Choroid plexus epithelial cell (primary cell): Measurements from ENCODE around the gene CECR2.

Experiments
- DNase-seq: peaks from one replicate; pipeline ENCODE4 v3.0.0-alpha.2; 2010; ENCODE audit warnings: low read depth
- H3K4me3 ChIP-seq: 2 replicates; pipeline ENCODE4 v1.5.1; 2011; ENCODE audit warnings: low read depth, mild to moderate bottlenecking, control low read depth, low read length, moderate library complexity
- TF ChIP-seq, protein P1 (sequence below): conservative IDR thresholded peaks from 2 replicates; pipeline ENCODE4 v1.5.1; 2011; ENCODE audit warnings: low read depth, mild to moderate bottlenecking, control low read depth, inconsistent platforms, low read length, moderate library complexity

CECR2 gene

GRCh38 chr22:17348464-17349103, 20.7 kb upstream of the CECR2 start:
- DNase-seq: no peak
- TF ChIP-seq, protein P1, sequence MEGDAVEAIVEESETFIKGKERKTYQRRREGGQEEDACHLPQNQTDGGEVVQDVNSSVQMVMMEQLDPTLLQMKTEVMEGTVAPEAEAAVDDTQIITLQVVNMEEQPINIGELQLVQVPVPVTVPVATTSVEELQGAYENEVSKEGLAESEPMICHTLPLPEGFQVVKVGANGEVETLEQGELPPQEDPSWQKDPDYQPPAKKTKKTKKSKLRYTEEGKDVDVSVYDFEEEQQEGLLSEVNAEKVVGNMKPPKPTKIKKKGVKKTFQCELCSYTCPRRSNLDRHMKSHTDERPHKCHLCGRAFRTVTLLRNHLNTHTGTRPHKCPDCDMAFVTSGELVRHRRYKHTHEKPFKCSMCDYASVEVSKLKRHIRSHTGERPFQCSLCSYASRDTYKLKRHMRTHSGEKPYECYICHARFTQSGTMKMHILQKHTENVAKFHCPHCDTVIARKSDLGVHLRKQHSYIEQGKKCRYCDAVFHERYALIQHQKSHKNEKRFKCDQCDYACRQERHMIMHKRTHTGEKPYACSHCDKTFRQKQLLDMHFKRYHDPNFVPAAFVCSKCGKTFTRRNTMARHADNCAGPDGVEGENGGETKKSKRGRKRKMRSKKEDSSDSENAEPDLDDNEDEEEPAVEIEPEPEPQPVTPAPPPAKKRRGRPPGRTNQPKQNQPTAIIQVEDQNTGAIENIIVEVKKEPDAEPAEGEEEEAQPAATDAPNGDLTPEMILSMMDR: no peak
- H3K4me3 ChIP-seq: no peak overlapping the region

DNA sequence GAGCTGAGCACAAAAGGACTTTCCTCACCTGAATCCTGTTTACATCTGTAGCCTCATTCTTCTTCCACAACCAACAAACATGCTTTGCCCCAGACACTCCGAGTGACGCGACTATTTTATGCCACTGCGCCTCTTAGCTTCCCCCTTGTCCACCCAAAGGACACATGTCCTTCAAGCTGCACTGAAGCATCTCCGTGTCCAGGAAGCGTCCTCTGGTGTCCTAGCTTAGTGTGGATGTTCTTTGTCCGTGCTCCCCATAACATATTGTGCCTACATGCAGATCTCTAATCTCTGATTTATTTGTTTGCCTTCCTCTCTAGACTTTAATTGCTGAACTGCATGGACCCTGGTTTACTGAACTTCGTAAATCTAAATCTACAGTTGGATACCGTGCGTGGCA, 20.1 kb upstream of the CECR2 start:
- H3K4me3 ChIP-seq: no peak overlapping the region
- TF ChIP-seq, protein P1: no peak

DNA sequence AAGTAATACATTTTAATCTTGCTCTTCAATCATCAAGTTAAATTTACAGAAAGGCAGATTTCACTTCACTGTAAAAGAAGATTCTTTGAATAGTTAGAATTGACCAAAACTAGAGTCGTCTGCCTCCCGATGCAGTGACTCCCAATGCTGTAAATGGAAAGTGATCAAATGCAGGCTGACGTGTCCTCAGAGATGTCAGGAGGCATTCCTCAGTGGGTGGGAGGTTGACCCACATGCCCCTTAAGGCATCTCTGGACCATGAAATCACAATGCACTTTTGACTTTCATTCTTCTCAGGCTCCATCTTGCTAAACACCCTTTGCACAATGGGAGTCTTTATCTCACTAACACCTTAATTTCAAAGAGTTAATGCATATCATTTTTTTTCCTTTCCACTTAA, 19.0 kb upstream of the CECR2 start:
- no peak overlapping the region for H3K4me3 ChIP-seq
- TF ChIP-seq, protein P1: no peak
- no peak for DNase-seq

More for the DNA sequence above, 20.1 kb upstream of the CECR2 start:
- no peak for DNase-seq

DNA sequence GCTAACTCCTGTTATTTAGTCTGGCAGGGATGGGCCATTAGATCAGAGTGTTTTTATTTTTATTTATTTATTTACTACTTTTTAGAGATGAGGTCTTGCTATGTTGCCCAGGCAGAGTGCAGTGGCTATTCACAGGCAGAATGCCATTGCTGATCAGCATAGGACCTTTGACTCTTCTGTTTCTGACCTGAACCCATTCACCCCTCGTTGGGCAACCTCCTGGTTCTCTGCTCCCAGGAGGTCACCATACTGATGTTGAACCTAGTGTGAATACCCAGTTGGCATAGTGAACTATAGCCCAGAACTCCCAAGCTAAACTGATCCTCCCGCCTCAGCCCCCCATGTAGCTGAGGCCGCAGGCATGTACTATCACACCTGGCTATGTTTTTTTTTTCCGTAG, 16.5 kb upstream of the CECR2 start:
- TF ChIP-seq, protein P1: no peak
- H3K4me3 ChIP-seq: no peak overlapping the region
- DNase-seq: no peak

DNA sequence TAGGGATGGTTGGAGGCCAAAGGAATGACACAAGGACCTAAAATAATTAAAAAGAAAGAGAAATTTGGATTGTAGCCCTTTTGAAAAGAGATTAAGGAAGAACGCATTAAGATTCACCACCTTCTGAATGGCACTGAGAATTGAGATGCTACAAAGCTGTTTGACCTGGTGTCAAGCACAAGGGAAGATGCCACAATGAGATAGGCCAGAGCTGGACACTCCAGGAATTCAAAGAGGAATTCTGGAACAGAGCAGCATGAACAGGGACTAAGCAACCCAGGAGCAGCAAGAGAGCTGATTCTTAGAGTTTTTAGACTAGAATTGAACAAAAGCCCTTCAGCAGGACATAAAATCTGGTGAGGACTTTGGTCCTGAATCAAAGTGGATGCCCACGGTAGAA, 11.6 kb upstream of the CECR2 start:
- TF ChIP-seq, protein P1: no peak
- no peak overlapping the region for H3K4me3 ChIP-seq
- no peak for DNase-seq

GRCh38 chr22:17358415-17358814, 10.8 kb upstream of the CECR2 start:
- no peak overlapping the region for H3K4me3 ChIP-seq
- peak; percentile 35 for DNase-seq
- TF ChIP-seq, protein P1: no peak

DNA sequence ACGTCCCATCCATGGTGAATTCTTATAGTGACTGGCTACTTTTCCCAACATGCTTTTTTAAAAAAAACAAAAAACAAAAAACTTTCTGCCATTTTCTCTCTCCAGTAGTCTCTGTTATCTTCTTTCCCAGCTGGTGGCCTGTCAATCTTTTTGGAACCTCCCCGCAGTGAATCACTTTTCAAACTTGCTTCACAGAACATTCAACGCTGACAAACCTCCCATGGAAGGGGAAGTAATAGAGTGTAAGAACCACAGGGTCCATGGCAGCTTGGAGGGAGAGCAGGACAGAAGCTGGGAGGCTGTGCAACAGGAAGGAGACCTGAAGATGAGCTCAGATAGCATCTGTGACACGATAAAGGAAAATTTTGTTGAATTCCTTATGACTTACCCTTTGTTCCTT, 9.8 kb upstream of the CECR2 start:
- no peak overlapping the region for H3K4me3 ChIP-seq
- TF ChIP-seq, protein P1: no peak
- DNase-seq: peak; percentile 70
